Measurements from ENCODE around the gene ASCC1.

- TF ChIP-seq CTCF (IDR thresholded peaks at IDR 0.05) (no peak), POLR2AphosphoS5 (IDR thresholded peaks at IDR 0.05) (no peak)
Measured at GRCh38 chr10:72241691-72242252, 25.7 kb upstream of the ASCC1 start.

All from stomach (tissue), 4 donors.